ENCODE results near the gene SLK.
A peak's percentile ranks its signal among the peaks of the same experiment; 100 is the strongest.

Gene SLK

GRCh38 chr10:103966671-103967447, at the start of gene SLK:
SLK (plus strand) TSS chr10:103967140; CDS start chr10:103967746, 606 bp downstream.
- intact Hi-C loops (cut with DNase I), result loop anchor here (2.0 to 5.0 kb wide), 2 partner anchors 48 to 155 kb away; partner anchors contain the start of genes SFR1 and STN1
- DNase-seq, result peak; percentile 46 to 92 (median 84)

- DNase-seq, result peak in 40 of 42 donors; percentile 36 to 84 (median 64)
- intact Hi-C loops (cut with DNase I), result loop anchor here (2.0 to 10.0 kb wide), 3 partner anchors 49 to 207 kb away; partner anchors contain the start of genes SFR1 and SLK
Measured at GRCh38 chr10:103917302-103918052, 49.5 kb upstream of the SLK start.

GRCh38 chr10:103918053-103918846, 48.7 kb upstream of the SLK start, which contains the start of gene STN1:
STN1 (minus strand) TSS chr10:103918184; CDS start chr10:103917594, 590 bp downstream.
- intact Hi-C loops (cut with DNase I), result loop anchor here (2.0 to 10.0 kb wide), 3 partner anchors 49 to 207 kb away; partner anchors contain the start of genes SFR1 and SLK
- DNase-seq, result peak; percentile 92 to 100 (median 98)

DNA sequence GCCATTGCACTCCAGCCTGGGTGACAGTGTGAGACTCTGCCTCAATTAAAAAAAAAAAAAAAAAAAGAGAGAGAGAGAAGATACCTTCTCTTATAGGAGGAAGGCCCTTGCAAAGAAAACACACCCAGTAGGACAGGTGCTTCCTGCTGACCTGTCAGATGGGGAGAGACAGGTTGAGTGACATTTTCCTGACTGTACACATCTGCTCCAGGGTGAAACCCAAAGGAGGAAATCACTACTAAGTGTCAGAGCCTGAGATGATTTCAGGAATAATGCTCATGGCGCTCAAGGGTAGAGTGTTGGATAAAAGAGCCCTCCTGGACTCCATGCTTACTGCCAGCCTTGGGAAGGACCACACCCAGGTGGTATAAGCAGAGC, 47.3 kb upstream of the SLK start:
- intact Hi-C loops (cut with DNase I), result loop anchor here (2.0 to 10.0 kb wide), 3 partner anchors 47 to 205 kb away; partner anchors contain the start of genes SFR1 and SLK
- no peak for DNase-seq

DNA sequence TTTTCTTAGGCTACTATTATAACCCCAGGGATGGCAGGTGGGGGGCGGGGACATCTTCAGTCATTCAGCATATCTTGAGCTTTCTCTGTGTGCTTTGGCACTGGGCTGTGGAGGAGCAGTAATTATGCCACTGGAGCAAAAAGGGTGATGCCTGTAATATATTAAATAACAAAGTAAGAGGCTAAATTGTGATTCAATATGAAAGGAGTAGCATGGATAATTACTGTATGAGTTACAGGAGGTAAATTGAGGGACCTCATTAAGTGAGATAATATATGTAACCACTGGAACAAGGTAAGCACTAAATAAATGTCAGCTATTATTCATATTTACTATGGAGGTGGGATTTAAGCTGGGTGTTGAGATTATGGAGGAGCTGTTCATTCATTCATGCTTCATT, 45.7 kb upstream of the SLK start:
- intact Hi-C loops (cut with DNase I), result no loop called here
- no peak for DNase-seq

DNA sequence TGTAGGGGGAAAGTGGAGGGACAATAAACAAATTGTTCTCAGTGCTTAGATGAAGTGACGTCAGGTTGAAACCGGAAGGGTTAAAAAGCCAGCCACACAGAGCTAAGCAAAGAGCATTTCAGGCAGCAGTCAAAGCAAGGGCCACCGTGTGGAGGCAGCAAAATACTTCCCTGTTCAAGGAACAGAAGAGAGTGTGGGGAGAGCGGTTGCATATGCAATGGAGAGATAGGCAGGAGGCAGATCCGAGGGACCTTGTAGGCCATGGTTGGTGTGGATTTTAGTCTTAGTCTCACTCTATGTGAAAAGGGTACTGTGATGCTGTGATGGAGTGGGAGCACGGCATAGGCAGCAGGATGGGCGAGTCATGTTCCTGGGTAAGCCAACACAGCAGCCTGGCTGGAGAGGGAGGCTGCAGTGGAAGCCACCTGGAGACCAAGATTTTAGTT, 45.2 kb upstream of the SLK start:
- peak in 37 of 42 donors; percentile 25 to 80 (median 51) for DNase-seq
- intact Hi-C loops (cut with DNase I), result no loop called here

- no peak for DNase-seq
- intact Hi-C loops (cut with DNase I), result no loop called here
Measured at GRCh38 chr10:103922659-103923058, 44.3 kb upstream of the SLK start.

- no peak for DNase-seq
- intact Hi-C loops (cut with DNase I), result no loop called here
Measured at GRCh38 chr10:103923502-103923901, 43.4 kb upstream of the SLK start.

DNA sequence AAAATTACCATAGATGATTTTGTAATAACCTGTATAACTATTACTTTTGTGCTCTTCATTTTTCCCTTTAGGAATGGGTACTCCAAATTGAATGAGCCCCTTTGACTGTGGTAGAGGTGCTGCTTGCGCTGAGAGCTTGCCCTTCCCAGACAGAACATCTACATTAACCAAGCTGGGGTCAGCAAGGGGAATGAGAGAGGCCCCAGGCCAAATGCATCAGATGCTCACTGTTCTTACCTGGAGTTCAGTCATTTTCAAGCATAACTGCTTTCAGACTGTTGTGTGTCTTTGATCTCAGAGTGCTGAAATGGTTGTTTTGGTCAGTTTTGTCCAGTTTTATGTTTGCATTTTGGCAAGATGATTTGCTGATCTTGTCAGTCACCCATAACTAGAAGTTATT, 41.3 kb upstream of the SLK start:
- intact Hi-C loops (cut with DNase I), result no loop called here
- DNase-seq, result no peak

DNA sequence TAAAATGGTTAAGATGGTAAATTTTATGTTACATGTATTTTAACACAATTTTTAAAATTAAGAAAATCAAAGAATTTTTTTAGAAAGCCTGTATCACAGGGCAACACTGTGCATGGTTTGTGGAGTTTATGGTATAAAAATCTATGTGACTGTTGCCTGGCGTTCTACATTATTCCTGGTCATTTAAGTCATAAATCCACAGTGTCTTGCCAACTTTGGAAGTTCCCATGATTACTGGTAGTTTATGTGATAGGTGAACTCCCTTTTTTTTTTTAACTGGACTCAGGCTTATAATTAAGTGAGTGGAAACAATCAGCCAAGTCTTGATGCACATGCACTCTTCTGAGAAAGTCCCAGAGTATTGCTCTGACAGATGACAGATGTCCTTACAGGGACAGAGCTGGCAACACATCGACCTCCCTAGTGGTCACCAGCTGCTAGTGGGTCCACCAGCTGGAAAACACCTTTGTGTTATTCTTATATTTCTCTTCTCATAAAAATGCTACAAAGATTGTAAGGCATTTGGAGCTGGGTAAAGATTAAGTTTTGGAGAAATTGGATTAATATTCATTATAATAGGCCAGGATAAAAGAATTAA, 40.1 kb upstream of the SLK start:
- intact Hi-C loops (cut with DNase I), result no loop called here
- no peak for DNase-seq

DNA sequence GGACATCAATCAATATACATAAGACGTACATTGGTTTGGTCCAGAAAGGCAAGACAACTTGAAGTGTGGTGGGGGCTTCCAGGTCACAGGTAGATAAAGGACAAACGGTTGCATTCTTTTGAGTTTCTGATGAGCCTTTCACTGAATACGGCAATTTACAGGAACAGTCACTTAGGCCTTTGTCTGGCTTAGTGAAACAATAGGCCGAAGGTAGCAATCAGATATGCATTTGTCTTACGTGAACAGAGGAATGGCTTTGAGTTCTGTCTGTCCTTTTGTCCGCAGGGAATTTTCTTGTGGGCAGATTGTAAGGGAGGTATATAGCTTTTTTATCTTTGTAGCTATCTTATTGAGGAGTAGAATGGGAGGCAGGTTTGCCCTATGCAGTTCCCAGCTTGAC, 38.2 kb upstream of the SLK start:
- intact Hi-C loops (cut with DNase I), result no loop called here

GRCh38 chr10:103929381-103929921, 37.5 kb upstream of the SLK start:
- no peak for DNase-seq
- intact Hi-C loops (cut with DNase I), result no loop called here

More for the DNA sequence above, 38.2 kb upstream of the SLK start:
- DNase-seq, result no peak

DNA sequence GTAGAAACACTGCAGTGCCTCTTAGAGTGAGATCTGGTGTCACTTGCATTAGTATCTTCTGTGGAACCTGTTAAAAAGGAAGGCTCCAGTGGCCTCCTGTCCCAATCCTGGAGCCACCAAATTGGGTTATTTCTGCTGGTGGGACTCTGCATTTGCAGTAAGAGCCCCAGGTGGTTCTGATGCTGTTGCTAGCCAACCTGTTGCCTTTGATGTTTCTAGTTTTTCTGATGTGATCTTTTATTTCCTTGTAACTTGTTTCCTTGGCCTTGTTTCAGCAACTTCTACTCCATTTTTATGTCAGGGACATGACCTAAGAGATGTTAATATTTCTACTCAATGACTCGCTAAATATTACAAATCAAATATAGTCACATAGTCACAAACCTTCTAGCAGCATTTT, 36.5 kb upstream of the SLK start:
- intact Hi-C loops (cut with DNase I), result no loop called here
- no peak for DNase-seq

DNA sequence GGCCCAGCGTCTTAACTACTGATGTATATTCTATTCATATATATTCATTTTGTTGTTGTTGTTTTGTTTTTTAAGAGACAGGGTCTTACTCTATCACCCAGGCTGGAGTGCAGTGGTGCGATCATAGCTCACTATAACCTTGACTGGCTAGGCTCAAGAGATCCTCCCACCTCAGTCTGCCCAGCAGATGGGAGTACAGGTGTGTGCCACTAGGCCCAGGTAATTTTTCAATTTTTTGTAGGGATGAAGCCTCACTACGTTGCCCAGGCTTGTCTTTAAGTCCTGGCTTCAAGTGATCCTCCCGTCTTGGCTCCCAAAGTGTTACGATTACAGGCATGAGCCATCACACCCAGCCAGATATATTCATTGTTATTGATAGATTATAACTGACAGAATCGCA, 36.1 kb upstream of the SLK start:
- no peak for DNase-seq
- intact Hi-C loops (cut with DNase I), result no loop called here

DNA sequence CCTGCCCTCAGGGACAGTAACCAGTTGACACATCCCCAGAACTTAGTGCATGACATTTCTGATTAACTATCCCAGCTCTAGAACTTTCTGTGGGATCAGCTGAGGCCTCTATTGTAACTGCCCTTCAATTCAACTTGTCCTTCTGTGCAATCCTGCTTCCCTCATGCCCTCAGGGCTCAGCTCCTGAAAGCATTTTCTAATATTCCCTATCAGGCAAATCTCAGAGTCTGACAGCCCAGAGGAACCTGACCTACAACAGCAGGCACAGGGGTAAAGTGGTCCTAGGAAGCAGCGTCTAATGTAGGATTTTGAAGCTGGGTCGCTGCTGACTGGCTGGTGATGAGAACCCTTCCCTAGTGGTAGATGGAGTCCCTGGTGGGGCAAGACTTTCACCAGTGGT, 35.3 kb upstream of the SLK start:
- intact Hi-C loops (cut with DNase I), result no loop called here
- DNase-seq, result no peak

DNA sequence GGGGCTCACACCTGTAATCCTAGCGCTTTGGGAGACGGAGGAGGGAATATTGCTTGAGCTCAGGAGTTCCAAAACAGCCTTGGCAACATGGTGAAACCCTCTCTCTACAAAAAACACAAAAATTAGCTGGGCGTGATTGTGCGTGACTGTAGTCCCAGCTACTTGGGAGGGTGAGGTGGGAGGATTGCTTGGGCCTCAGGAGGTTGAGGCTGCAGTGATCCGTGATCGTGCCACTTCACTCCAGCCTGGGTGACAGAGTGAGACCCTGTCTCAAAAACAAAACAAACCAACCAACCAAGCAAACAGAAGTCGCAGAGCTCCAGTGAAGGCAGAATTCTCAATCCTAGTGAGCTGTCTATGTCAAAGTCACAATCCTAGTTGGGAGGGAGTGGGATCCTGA, 34.7 kb upstream of the SLK start:
- no peak for DNase-seq
- intact Hi-C loops (cut with DNase I), result no loop called here

DNA sequence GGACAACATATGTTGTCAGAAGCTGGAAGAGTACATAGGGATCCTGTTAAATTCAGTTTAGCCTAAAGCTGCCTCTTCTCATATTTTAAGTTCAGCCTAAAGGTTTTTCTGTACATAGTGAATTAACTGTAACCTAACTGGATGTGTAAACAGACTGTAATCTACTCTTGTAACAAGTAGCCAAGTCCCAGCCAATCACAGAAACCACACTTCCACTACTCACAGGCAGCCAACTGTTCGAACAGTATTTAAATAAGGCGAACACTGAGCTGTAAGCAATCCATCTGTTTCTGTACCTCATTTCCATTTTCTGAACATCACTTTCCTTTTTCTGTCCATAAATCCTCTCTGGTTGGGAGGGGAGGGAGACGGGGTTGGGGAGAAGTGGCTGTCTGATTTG, 34.0 kb upstream of the SLK start:
- no peak for DNase-seq
- intact Hi-C loops (cut with DNase I), result no loop called here

GRCh38 chr10:103933557-103934121, 33.3 kb upstream of the SLK start:
- DNase-seq, result peak; percentile 4 to 91 (median 74)
- intact Hi-C loops (cut with DNase I), result no loop called here
